GM21390 (cell line): Measurements from ENCODE around the gene RPUSD1.

Experiments
- ATAC-seq: cut with Tn5 transposase; IDR thresholded peaks from one replicate; pipeline ENCODE4 v1.9.1; 2021; ENCODE audit not compliant: unreplicated experiment

RPUSD1 gene

GRCh38 chr16:819336-820043, 31.3 kb upstream of the RPUSD1 start:
- ATAC-seq, result no peak

GRCh38 chr16:818592-818991, 30.4 kb upstream of the RPUSD1 start:
- no peak for ATAC-seq

GRCh38 chr16:818132-818531, 30.0 kb upstream of the RPUSD1 start:
- no peak for ATAC-seq

- ATAC-seq, result no peak
Measured at GRCh38 chr16:817001-817906, 29.1 kb upstream of the RPUSD1 start.

GRCh38 chr16:815861-816260, 27.7 kb upstream of the RPUSD1 start:
- no peak for ATAC-seq

GRCh38 chr16:814974-815373, 26.8 kb upstream of the RPUSD1 start:
- ATAC-seq, result no peak

GRCh38 chr16:813916-814412, 25.8 kb upstream of the RPUSD1 start:
- no peak for ATAC-seq

- ATAC-seq, result no peak
Measured at GRCh38 chr16:813204-813915, 25.2 kb upstream of the RPUSD1 start.

- no peak for ATAC-seq
Measured at GRCh38 chr16:808085-808386, 19.9 kb upstream of the RPUSD1 start.

GRCh38 chr16:807347-808084, 19.3 kb upstream of the RPUSD1 start:
- peak; percentile 91 for ATAC-seq

- no peak for ATAC-seq
Measured at GRCh38 chr16:805474-805873, 17.3 kb upstream of the RPUSD1 start.

- no peak for ATAC-seq
Measured at GRCh38 chr16:804193-805048, 16.2 kb upstream of the RPUSD1 start.

GRCh38 chr16:803754-804080, 15.5 kb upstream of the RPUSD1 start:
- ATAC-seq, result no peak

- ATAC-seq, result no peak
Measured at GRCh38 chr16:802914-803753, 15.0 kb upstream of the RPUSD1 start.

- ATAC-seq, result no peak
Measured at GRCh38 chr16:802461-802860, 14.3 kb upstream of the RPUSD1 start.

GRCh38 chr16:801584-802363, 13.6 kb upstream of the RPUSD1 start:
- no peak for ATAC-seq

- ATAC-seq, result no peak
Measured at GRCh38 chr16:800834-801511, 12.8 kb upstream of the RPUSD1 start.
